Colonic mucosa (tissue), 4 donors: ENCODE data around the gene TLL2. TPM values are rescaled to one million over a fixed set of nuclear protein-coding genes. Genes with fewer than 3 reads are reported as not detected.

Experiments
- DNase-seq: peaks from one replicate; pipeline ENCODE4 v3.0.0-alpha.2; 2020
- H3K27ac ChIP-seq: fragments of 200-600 bp; one replicate; pipeline ENCODE4 v1.8.0; 2021
- H3K27me3 ChIP-seq: fragments of 200-600 bp; one replicate; pipeline ENCODE4 v1.8.0; 2021
- H3K36me3 ChIP-seq: fragments of 200-600 bp; one replicate; pipeline ENCODE4 v1.8.0; 2021
- H3K4me1 ChIP-seq: fragments of 200-600 bp; one replicate; pipeline ENCODE4 v1.8.0; 2021; ENCODE audit warnings: mild to moderate bottlenecking
- H3K4me3 ChIP-seq: fragments of 200-600 bp; one replicate; pipeline ENCODE4 v1.8.0; 2021
- H3K9ac ChIP-seq, 2 donors: one replicate each; pipeline ENCODE4 v1.7.0; 2013; ENCODE audit warnings: control low read depth in 2 of 2, low read depth in 2 of 2, low read length in 2 of 2
- H3K9me3 ChIP-seq: fragments of 200-600 bp; one replicate; pipeline ENCODE4 v1.8.0; 2021
- intact Hi-C: fragments of 100-400 bp; cut with DNase I; formaldehyde crosslinking; loops from one replicate; pipeline ENCODE4 v1.14.1; 2022
- total RNA-seq, 2 donors: library from RNA; stranded (reverse); fragmentation: NEBNext Ultra II Directional in 1 of 2; extraction: Animal tissue kit (Norgen Biotek cat#: 25700) in 1 of 2; gene quantifications; one replicate each; pipeline ENCODE4 v1.2.1, GENCODE V29; 2021
- TF ChIP-seq, protein P1 (sequence below): fragments of 200-600 bp; IDR thresholded peaks from one replicate; pipeline ENCODE4 v1.8.0; 2022; ENCODE audit warnings: antibody characterized with exemption, mild to moderate bottlenecking
- donor health status: healthy.
- donor health status: DM: no; HTN: no; CAD: no.
- donor health status: DM: no; HTN: no; CAD: no.

TLL2 gene
- total RNA-seq, 2 donors from 2014 or later: 0.30 to 0.45 TPM

DNA sequence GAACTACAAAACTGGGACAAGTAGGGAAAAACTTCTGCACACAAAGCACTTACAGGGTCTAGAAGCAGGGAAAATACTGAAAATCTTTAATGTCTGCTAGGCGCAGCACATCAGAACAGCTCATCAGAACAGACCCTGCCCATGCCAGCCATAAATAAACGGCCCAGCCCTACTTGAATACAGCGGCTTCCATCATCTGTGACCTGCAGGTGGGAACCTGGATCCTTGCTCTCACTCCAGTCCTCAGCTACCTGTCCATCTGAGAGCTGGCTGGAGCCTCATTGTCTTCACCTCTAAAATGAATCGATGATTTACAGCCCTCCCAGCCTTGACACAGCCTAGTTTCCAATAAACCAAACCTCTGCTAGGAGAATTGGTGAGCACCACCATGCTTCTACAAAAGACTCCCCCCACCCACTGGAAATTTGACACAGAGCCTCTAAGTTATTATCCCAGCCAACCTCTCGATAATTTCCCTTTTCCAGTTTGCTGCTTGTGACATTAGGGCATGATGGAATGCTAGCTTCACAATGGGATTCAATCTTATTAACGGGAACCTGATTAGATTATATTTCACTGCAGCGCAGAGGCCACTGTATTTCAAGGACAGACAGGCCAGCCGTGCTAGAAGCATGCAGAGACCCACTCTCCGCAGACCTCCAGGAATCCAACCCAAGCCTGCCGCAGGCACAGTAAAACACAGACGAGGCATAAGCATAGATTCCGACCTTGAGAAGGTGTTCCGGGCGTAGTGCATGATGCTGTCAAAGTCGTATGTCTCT, 93.3 kb downstream of the TLL2 start:
- no peaks in the 10 kb centered on the region for H3K27me3 ChIP-seq
- H3K9me3 ChIP-seq: no peaks in the 10 kb centered on the region
- no peak overlapping the region for H3K4me3 ChIP-seq
- no peaks in the 10 kb centered on the region for H3K4me1 ChIP-seq
- TF ChIP-seq, protein P1, sequence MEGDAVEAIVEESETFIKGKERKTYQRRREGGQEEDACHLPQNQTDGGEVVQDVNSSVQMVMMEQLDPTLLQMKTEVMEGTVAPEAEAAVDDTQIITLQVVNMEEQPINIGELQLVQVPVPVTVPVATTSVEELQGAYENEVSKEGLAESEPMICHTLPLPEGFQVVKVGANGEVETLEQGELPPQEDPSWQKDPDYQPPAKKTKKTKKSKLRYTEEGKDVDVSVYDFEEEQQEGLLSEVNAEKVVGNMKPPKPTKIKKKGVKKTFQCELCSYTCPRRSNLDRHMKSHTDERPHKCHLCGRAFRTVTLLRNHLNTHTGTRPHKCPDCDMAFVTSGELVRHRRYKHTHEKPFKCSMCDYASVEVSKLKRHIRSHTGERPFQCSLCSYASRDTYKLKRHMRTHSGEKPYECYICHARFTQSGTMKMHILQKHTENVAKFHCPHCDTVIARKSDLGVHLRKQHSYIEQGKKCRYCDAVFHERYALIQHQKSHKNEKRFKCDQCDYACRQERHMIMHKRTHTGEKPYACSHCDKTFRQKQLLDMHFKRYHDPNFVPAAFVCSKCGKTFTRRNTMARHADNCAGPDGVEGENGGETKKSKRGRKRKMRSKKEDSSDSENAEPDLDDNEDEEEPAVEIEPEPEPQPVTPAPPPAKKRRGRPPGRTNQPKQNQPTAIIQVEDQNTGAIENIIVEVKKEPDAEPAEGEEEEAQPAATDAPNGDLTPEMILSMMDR: no peak
- no peak overlapping the region for H3K9ac ChIP-seq
- no peaks in the 10 kb centered on the region for H3K36me3 ChIP-seq
- no peak for DNase-seq
- no peak overlapping the region for H3K27ac ChIP-seq
- intact Hi-C loops: no loop called here

DNA sequence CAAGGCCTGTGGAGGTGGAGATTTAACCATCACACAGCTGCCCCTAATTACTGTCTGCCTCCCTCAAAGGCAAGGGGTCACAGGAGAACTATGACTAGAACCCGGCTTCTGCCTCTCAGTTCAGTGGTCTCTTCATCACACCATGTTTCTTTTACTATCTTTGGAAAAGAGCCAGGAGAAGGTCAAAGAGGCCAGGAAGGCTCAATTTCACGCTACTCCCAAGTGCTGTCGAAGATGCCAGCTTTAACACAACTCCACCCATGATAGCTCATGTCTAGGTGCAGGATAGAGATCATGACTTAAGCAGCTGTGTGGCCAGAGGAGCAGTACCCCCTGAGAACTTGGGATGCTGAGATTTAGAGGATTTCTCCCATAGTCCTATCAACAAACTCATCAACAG, 94.4 kb downstream of the TLL2 start:
- no peak overlapping the region for H3K27ac ChIP-seq
- no peak overlapping the region for H3K9ac ChIP-seq
- no peaks in the 10 kb centered on the region for H3K4me1 ChIP-seq
- TF ChIP-seq, protein P1: no peak
- H3K36me3 ChIP-seq: no peaks in the 10 kb centered on the region
- intact Hi-C loops: no loop called here
- no peaks in the 10 kb centered on the region for H3K27me3 ChIP-seq
- no peaks in the 10 kb centered on the region for H3K9me3 ChIP-seq
- DNase-seq: no peak
- H3K4me3 ChIP-seq: no peak overlapping the region

DNA sequence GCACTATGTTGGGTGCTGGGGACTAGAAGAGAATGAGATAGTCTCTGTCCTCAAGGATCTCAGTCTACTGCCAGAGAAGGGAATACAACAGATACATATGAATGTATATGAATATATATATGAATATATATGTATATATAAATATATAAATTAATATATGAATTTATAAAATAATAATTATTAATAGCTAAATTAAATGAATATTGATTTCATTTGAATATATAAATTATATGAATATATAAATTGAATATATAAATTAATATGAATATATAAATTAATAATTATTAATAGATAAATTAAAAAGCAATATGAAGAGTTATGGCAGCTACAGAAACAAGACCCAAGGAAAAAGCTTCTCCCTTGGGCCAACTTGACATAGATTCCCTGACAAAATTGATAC, 95.1 kb downstream of the TLL2 start:
- H3K9ac ChIP-seq: no peak overlapping the region
- TF ChIP-seq, protein P1: no peak
- H3K27me3 ChIP-seq: no peaks in the 10 kb centered on the region
- H3K27ac ChIP-seq: no peak overlapping the region
- H3K36me3 ChIP-seq: no peaks in the 10 kb centered on the region
- H3K4me3 ChIP-seq: no peak overlapping the region
- intact Hi-C loops: no loop called here
- H3K4me1 ChIP-seq: no peaks in the 10 kb centered on the region
- no peaks in the 10 kb centered on the region for H3K9me3 ChIP-seq
- no peak for DNase-seq

DNA sequence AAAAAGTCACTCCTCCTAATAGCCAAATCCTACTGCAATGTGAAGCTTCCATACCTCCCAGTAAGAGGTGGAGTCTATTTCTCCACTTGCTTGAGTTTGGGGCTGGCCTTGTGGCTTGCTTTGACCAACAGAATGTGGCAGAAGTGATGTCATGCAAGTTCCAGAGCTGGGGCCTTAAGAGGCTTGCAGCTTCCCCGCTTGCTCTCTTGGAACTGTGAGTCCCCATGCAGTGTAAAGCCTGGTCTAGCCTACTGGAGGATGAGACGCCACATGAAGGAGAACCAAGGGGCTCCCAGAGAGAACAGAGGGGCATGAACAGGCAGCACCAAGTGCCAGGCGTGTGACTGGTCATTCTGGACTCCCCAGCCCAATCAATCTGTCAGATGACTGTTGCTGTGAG, 96.3 kb downstream of the TLL2 start:
- Histone ChIP-seq H3K4me1 (no peaks in the 10 kb centered on the region), H3K27me3 (no peaks in the 10 kb centered on the region), H3K9ac (no peak overlapping the region), H3K36me3 (no peaks in the 10 kb centered on the region), H3K9me3 (no peaks in the 10 kb centered on the region), H3K4me3 (no peak overlapping the region), H3K27ac (no peak overlapping the region)
- DNase-seq: peak; percentile 12
- intact Hi-C loops: no loop called here
- TF ChIP-seq, protein P1: no peak

DNA sequence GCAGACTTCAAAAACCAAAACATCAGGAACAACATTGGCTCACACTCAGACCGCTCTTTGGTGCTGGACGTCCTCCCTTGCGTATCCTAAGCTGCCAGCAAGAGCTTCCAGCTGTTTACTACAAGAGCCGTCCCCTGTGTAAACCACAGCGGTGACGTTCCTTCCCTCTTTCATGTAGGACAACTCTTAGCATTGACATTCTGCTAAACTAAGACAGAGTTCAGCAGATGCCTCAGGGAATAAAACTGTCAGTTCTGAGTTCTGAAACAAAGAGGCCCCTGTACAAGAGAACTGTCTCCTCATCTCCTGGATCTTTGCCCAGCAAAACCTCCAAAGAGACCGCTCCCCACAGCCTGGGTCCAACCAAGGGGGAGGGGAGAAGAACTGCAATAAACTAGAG, 97.1 kb downstream of the TLL2 start:
- H3K36me3 ChIP-seq: no peaks in the 10 kb centered on the region
- no peak overlapping the region for H3K9ac ChIP-seq
- TF ChIP-seq, protein P1: no peak
- H3K9me3 ChIP-seq: no peaks in the 10 kb centered on the region
- DNase-seq: peak; percentile 18
- H3K4me1 ChIP-seq: no peaks in the 10 kb centered on the region
- H3K27ac ChIP-seq: no peak overlapping the region
- intact Hi-C loops: no loop called here
- H3K4me3 ChIP-seq: no peak overlapping the region
- H3K27me3 ChIP-seq: no peaks in the 10 kb centered on the region
